PC-3 (cell line): ENCODE data around the gene PMPCB. TPM values are rescaled to one million over a fixed set of nuclear protein-coding genes. Genes with fewer than 3 reads are reported as not detected.

Experiments
- ATAC-seq: fragments of 200-7000 bp; cut with Tn5 transposase; 2 replicates; pipeline ENCODE4 v1.9.1; 2020; ENCODE audit warnings: mild to moderate bottlenecking, moderate library complexity
- BruUV-seq: library from RNA; stranded (reverse); fragments of 400-500 nt; replicated peaks from 2 replicates; lab custom pipeline; 2021; lab: Mats Ljungman, UMichigan
- CTCF ChIA-PET: fragments of 300-600 bp; sonication (Branson Sonifier 250); formaldehyde crosslinking; loops from one replicate; lab custom pipeline; 2022; ENCODE audit warnings: antibody characterized with exemption; lab: Charles Lee
- POLR2A ChIA-PET: fragments of 300-600 bp; sonication (Branson Sonifier 250); formaldehyde crosslinking; loops from one replicate; lab custom pipeline; 2022; ENCODE audit warnings: antibody characterized with exemption; ENCODE audit not compliant: unreplicated experiment; lab: Charles Lee
- DNase-seq: peaks from one replicate; pipeline ENCODE4 v3.0.0-alpha.2; 2015
- H2AFZ ChIP-seq: fragments of 300-600 bp; sonication (generic); 2 replicates; pipeline ENCODE4 v1.6.0; 2016; ENCODE audit warnings: antibody characterized with exemption, low read length
- H3F3A ChIP-seq: fragments of 300-600 bp; sonication (generic); one replicate; pipeline ENCODE4 v1.6.0; 2017; ENCODE audit warnings: antibody characterized with exemption, low read length, control low read depth, mild to moderate bottlenecking; ENCODE audit not compliant: unreplicated experiment
- H3K27ac ChIP-seq: fragments of 300-600 bp; sonication (generic); 2 replicates; pipeline ENCODE4 v1.5.1; 2016; ENCODE audit warnings: mild to moderate bottlenecking, low read length
- H3K27me3 ChIP-seq: fragments of 300-600 bp; sonication (generic); 2 replicates; pipeline ENCODE4 v1.6.1; 2016; ENCODE audit warnings: low read length, mixed read lengths
- H3K36me3 ChIP-seq: fragments of 300-600 bp; sonication (generic); 2 replicates; pipeline ENCODE4 v1.6.1; 2016; ENCODE audit warnings: low read depth, mixed run types, low read length, mixed read lengths
- H3K4me1 ChIP-seq: fragments of 300-600 bp; sonication (generic); 2 replicates; pipeline ENCODE4 v1.5.1; 2016; ENCODE audit warnings: low read length; ENCODE audit not compliant: insufficient read depth
- H3K4me2 ChIP-seq: fragments of 300-600 bp; sonication (generic); 2 replicates; pipeline ENCODE4 v1.6.0; 2016; ENCODE audit warnings: low read length
- H3K4me3 ChIP-seq: fragments of 300-600 bp; sonication (generic); 2 replicates; pipeline ENCODE4 v1.5.1; 2016; ENCODE audit warnings: mild to moderate bottlenecking, low read length, mixed read lengths
- H3K79me2 ChIP-seq: fragments of 300-600 bp; sonication (generic); 2 replicates; pipeline ENCODE4 v1.6.1; 2017; ENCODE audit warnings: low read length, mixed read lengths
- H3K9ac ChIP-seq: fragments of 300-600 bp; sonication (generic); 2 replicates; pipeline ENCODE4 v1.6.0; 2016; ENCODE audit warnings: mild to moderate bottlenecking, low read length
- H3K9me2 ChIP-seq: fragments of 300-600 bp; sonication (generic); replicated peaks from 2 replicates; pipeline ENCODE4 v1.6.1; 2016; ENCODE audit warnings: mixed run types, low read length, mixed read lengths
- H3K9me3 ChIP-seq: fragments of 300-600 bp; sonication (generic); 2 replicates; pipeline ENCODE4 v1.6.1; 2016; ENCODE audit warnings: low read length, mixed read lengths
- H4K20me1 ChIP-seq: fragments of 300-600 bp; sonication (generic); 2 replicates; pipeline ENCODE4 v1.6.1; 2016; ENCODE audit warnings: low read length, mixed read lengths
- EZH2 ChIP-seq: fragments of 300-600 bp; sonication (generic); IDR thresholded peaks from one replicate; pipeline ENCODE4 v1.6.1; 2017; ENCODE audit warnings: antibody characterized with exemption, mild to moderate bottlenecking, low read length; ENCODE audit not compliant: unreplicated experiment
- EZH2phosphoT487 ChIP-seq: fragments of 300-600 bp; sonication (generic); IDR thresholded peaks from 2 replicates; pipeline ENCODE4 v1.6.1; 2018; ENCODE audit warnings: mild to moderate bottlenecking, antibody characterized with exemption, low read length, borderline replicate concordance
- intact Hi-C: fragments of 100-400 bp; cut with micrococcal nuclease; formaldehyde crosslinking; loops from 2 replicates; pipeline ENCODE4 v1.9.0; 2023
- total RNA-seq: library from RNA; depleted of rRNA; stranded (reverse); fragments of >200 nt; gene quantifications from 2 replicates; pipeline ENCODE4 v1.2.3, GENCODE V29; 2014
- TF ChIP-seq, protein P1 (sequence below): fragments of 300-600 bp; sonication (generic); conservative IDR thresholded peaks from 2 replicates; pipeline ENCODE4 v1.5.1; 2017; ENCODE audit warnings: antibody characterized with exemption, low read depth, mild to moderate bottlenecking, low read length

The PMPCB gene
- total RNA-seq, 1 experiment from 2014 or later: 49.6 TPM

- POLR2A ChIA-PET: no interaction called here
- BruUV-seq: no TSS peak
- TF ChIP-seq EZH2 (no peak), EZH2phosphoT487 (no peak)
- TF ChIP-seq, protein P1, sequence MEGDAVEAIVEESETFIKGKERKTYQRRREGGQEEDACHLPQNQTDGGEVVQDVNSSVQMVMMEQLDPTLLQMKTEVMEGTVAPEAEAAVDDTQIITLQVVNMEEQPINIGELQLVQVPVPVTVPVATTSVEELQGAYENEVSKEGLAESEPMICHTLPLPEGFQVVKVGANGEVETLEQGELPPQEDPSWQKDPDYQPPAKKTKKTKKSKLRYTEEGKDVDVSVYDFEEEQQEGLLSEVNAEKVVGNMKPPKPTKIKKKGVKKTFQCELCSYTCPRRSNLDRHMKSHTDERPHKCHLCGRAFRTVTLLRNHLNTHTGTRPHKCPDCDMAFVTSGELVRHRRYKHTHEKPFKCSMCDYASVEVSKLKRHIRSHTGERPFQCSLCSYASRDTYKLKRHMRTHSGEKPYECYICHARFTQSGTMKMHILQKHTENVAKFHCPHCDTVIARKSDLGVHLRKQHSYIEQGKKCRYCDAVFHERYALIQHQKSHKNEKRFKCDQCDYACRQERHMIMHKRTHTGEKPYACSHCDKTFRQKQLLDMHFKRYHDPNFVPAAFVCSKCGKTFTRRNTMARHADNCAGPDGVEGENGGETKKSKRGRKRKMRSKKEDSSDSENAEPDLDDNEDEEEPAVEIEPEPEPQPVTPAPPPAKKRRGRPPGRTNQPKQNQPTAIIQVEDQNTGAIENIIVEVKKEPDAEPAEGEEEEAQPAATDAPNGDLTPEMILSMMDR: no peak
Measured at GRCh38 chr7:103297837-103298179, 573 bp downstream of the PMPCB start.

GRCh38 chr7:103299660-103300059, 2.4 kb downstream of the PMPCB start:
- no peak for TF ChIP-seq EZH2
- H3K9ac ChIP-seq: no peak overlapping the region
- no peaks in the 10 kb centered on the region for H4K20me1 ChIP-seq
- no peak for ATAC-seq
- no TSS peak for BruUV-seq
- no peak overlapping the region for H2AFZ ChIP-seq
- no peak for DNase-seq
- intact Hi-C loops: loop anchor here (10.0 kb wide), 2 partner anchors 865 to 1615 kb away; no protein-coding TSS in a partner anchor
- H3K27ac ChIP-seq: no peak overlapping the region
- H3K79me2 ChIP-seq: peaks cover 40% of the 10 kb centered on the region
- 0 out of 2 replicates have a peak overlapping the region, but pooled peaks have one; percentile 89 for H3K4me2 ChIP-seq
- no peak overlapping the region for H3K4me3 ChIP-seq
- no peaks in the 10 kb centered on the region for H3K9me3 ChIP-seq
- peaks cover 34% of the 10 kb centered on the region for H3K36me3 ChIP-seq
- no peaks in the 10 kb centered on the region for H3K9me2 ChIP-seq
- peaks cover 12% of the 10 kb centered on the region for H3K4me1 ChIP-seq
- H3K27me3 ChIP-seq: no peaks in the 10 kb centered on the region
- CTCF ChIA-PET: no interaction called here
- H3F3A ChIP-seq: no peaks in the 10 kb centered on the region
- POLR2A ChIA-PET: no interaction called here

More at GRCh38 chr7:103297837-103298179, 573 bp downstream of the PMPCB start:
- Histone ChIP-seq H4K20me1 (no peaks in the 10 kb centered on the region), H3K4me3 (peak overlapping the region; percentile 93), H3F3A (no peaks in the 10 kb centered on the region), H3K27me3 (no peaks in the 10 kb centered on the region), H3K27ac (peak overlapping the region; percentile 39; the same call in 1 of the 2 replicates), H3K4me1 (peaks cover 12% of the 10 kb centered on the region), H3K9me3 (no peaks in the 10 kb centered on the region), H3K9ac (peak overlapping the region; percentile 93), H3K4me2 (peak overlapping the region; percentile 89), H2AFZ (peak overlapping the region; percentile 79), H3K36me3 (peaks cover 23% of the 10 kb centered on the region; the same call in 1 of the 2 replicates), H3K9me2 (no peaks in the 10 kb centered on the region), H3K79me2 (peaks cover 38% of the 10 kb centered on the region)
- no peak for ATAC-seq
- intact Hi-C loops: loop anchor here (1.0 to 10.0 kb wide), 3 partner anchors 109 to 1617 kb away; no protein-coding TSS in a partner anchor
- CTCF ChIA-PET: no interaction called here
- DNase-seq: no peak

DNA sequence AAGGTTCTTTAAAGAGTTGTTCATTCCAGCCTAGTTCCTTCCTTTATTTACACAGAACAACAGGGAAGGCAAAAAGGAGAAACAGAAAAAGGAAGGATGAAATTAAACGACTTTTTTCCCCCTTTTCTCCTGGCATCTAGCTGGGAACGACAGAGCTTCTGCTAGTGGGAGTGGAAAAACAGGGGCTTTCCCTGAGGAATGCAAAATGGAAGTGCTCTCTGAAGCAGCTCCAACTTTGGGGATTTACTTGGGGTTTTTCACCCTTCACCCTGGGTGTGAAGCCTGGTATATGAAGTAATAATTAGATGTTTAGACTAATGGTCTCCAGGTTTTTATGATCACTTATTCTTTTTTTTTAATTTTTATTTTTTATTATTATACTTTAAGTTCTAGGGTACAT, 4.2 kb downstream of the PMPCB start:
- no peak for DNase-seq
- Histone ChIP-seq H3K9ac (no peak overlapping the region), H2AFZ (no peak overlapping the region), H3K4me1 (peaks cover 12% of the 10 kb centered on the region), H3K79me2 (peaks cover 40% of the 10 kb centered on the region), H3K36me3 (peaks cover 44% of the 10 kb centered on the region), H3K4me3 (no peak overlapping the region), H4K20me1 (no peaks in the 10 kb centered on the region), H3F3A (no peaks in the 10 kb centered on the region), H3K27me3 (no peaks in the 10 kb centered on the region), H3K9me2 (no peaks in the 10 kb centered on the region), H3K27ac (no peak overlapping the region), H3K9me3 (no peaks in the 10 kb centered on the region), H3K4me2 (no peak overlapping the region)
- TF ChIP-seq EZH2phosphoT487 (no peak), EZH2 (no peak)
- TF ChIP-seq, protein P1: no peak
- ATAC-seq: no peak
- intact Hi-C loops: no loop called here
- POLR2A ChIA-PET: interaction anchor here (0.6 kb wide), 1 partner anchor 91 kb away, joined by 3 read pairs; no protein-coding TSS in a partner anchor
- BruUV-seq: no TSS peak
- CTCF ChIA-PET: no interaction called here
